ENCODE measurements around the gene PSTPIP1. TPM values are rescaled to one million over a fixed set of nuclear protein-coding genes. Genes with fewer than 3 reads are reported as not detected.

PSTPIP1 gene
- total RNA-seq, 1 donor from 2014 or later = 42.7 TPM

GRCh38 chr15:77068633-77069032 is 73.7 kb downstream of the PSTPIP1 start:
- Mint-ChIP-seq H3K4me1 (peaks cover 69% of the 10 kb centered on the region), H3K36me3 (ENCODE audit: low read depth) (peaks cover 14% of the 10 kb centered on the region), H3K4me3 (peak overlapping the region; percentile 39), H3K9me3 (no peaks in the 10 kb centered on the region), H3K27me3 (no peaks in the 10 kb centered on the region), H3K27ac (peak overlapping the region; percentile 73)
- POLR2A ChIA-PET = interaction anchor here (0.5 to 0.7 kb wide), 2 partner anchors 166 to 352 kb away, joined by 4 to 7 read pairs; partner anchors contain the start of gene HMG20A
- ATAC-seq (ENCODE audit: low read depth) (no peak), DNase-seq (no peak)
- CTCF ChIA-PET = interaction anchor here (1.1 kb wide), 1 partner anchor 14 kb away, joined by 3 read pairs; no protein-coding TSS in a partner anchor
- TF ChIP-seq CTCF (IDR thresholded peaks at IDR 0.05) = no peak
- intact Hi-C loops (cut with micrococcal nuclease) = loop anchor here (10.0 kb wide), 1 partner anchor 754 kb away; the partner anchor contains the start of gene ETFA

GRCh38 chr15:77069521-77070121 is 74.7 kb downstream of the PSTPIP1 start:
- H3K4me3 Mint-ChIP-seq = peak overlapping the region; percentile 89
- H3K4me1 Mint-ChIP-seq = peaks cover 60% of the 10 kb centered on the region
- H3K9me3 Mint-ChIP-seq = no peaks in the 10 kb centered on the region
- peaks cover 14% of the 10 kb centered on the region for H3K36me3 Mint-ChIP-seq (ENCODE audit: low read depth)
- ATAC-seq (ENCODE audit: low read depth) (no peak), DNase-seq (no peak)
- no peaks in the 10 kb centered on the region for H3K27me3 Mint-ChIP-seq
- POLR2A ChIA-PET = interaction anchor here (1.2 kb wide), 1 partner anchor 9 kb away, joined by 5 read pairs; no protein-coding TSS in a partner anchor
- CTCF ChIA-PET = no interaction called here
- no peak for TF ChIP-seq CTCF (IDR thresholded peaks at IDR 0.05)
- intact Hi-C loops (cut with micrococcal nuclease) = loop anchor here (5.0 to 10.0 kb wide), 3 partner anchors 137 to 1075 kb away; partner anchors contain the start of genes ETFA, IDH3A and RCN2
- H3K27ac Mint-ChIP-seq = peak overlapping the region; percentile 78

- H3K27me3 Mint-ChIP-seq = no peaks in the 10 kb centered on the region
- H3K4me3 Mint-ChIP-seq = peak overlapping the region; percentile 89
- ChIA-PET CTCF (no interaction called here), POLR2A (interaction anchor here (1.2 kb wide), 1 partner anchor 10 kb away, joined by 5 read pairs; no protein-coding TSS in a partner anchor)
- peaks cover 14% of the 10 kb centered on the region for H3K36me3 Mint-ChIP-seq (ENCODE audit: low read depth)
- intact Hi-C loops (cut with micrococcal nuclease) = loop anchor here (5.0 to 10.0 kb wide), 2 partner anchors 138 to 1075 kb away; partner anchors contain the start of genes IDH3A and RCN2
- no peak for TF ChIP-seq CTCF (IDR thresholded peaks at IDR 0.05)
- no peak for ATAC-seq (ENCODE audit: low read depth)
- DNase-seq = no peak
- H3K9me3 Mint-ChIP-seq = no peaks in the 10 kb centered on the region
- H3K4me1 Mint-ChIP-seq = peaks cover 54% of the 10 kb centered on the region
- H3K27ac Mint-ChIP-seq = peak overlapping the region; percentile 78
Observed at GRCh38 chr15:77070180-77070494, 75.2 kb downstream of the PSTPIP1 start.

GRCh38 chr15:77070495-77071304 is 75.8 kb downstream of the PSTPIP1 start, which contains the start of gene TSPAN3:
Gene TSPAN3, minus strand, starts transcription at chr15:77071109. Its CDS starts 155 bp downstream, at chr15:77070954.
- Mint-ChIP-seq H3K27me3 (no peaks in the 10 kb centered on the region), H3K36me3 (ENCODE audit: low read depth) (peaks cover 14% of the 10 kb centered on the region), H3K9me3 (no peaks in the 10 kb centered on the region), H3K27ac (peak within 1 kb of the TSS; percentile 81), H3K4me3 (peak within 1 kb of the TSS; percentile 89), H3K4me1 (peaks cover 50% of the 10 kb centered on the region)
- ChIA-PET POLR2A (interaction anchor here (0.6 to 1.2 kb wide), 11 partner anchors 10 to 210 kb away, joined by 3 to 9 read pairs (median 4); partner anchors contain the start of gene PSTPIP1), CTCF (interaction anchor here (0.8 kb wide), 1 partner anchor 37 kb away, joined by 3 read pairs; no protein-coding TSS in a partner anchor)
- TF ChIP-seq CTCF (IDR thresholded peaks at IDR 0.05) = no peak
- DNase-seq (peak; percentile 95), ATAC-seq (ENCODE audit: low read depth) (peak; percentile 95)
- intact Hi-C loops (cut with micrococcal nuclease) = loop anchor here (1.0 to 10.0 kb wide), 4 partner anchors 13 to 1074 kb away; partner anchors contain the start of genes HMG20A, IDH3A, PEAK1 and RCN2
